ENCODE data around the gene CDKL2.

GRCh38 chr4:75644095-75644494 is 13.8 kb upstream of the CDKL2 start:
- TF ChIP-seq CTCF (IDR thresholded peaks at IDR 0.05) (no peak), EZH2 (IDR thresholded peaks at IDR 0.05) (no peak), EZH2phosphoT487 (IDR thresholded peaks at IDR 0.05) (no peak)
